H1 (cell line): Measurements from ENCODE around the gene SPATA31C2. TPM values are rescaled to one million over a fixed set of nuclear protein-coding genes. Genes with fewer than 3 reads are reported as not detected.

Experiments
- CTCF ChIA-PET: fragments of 300-600 bp; sonication (Branson Sonifier 250); formaldehyde crosslinking; loops from one replicate; lab custom pipeline; 2021; ENCODE audit not compliant: partially characterized antibody; lab: Charles Lee
- POLR2A ChIA-PET: fragments of 300-600 bp; sonication (Branson Sonifier 250); formaldehyde crosslinking; loops from one replicate; lab custom pipeline; 2021; ENCODE audit warnings: inconsistent platforms; ENCODE audit not compliant: partially characterized antibody; lab: Charles Lee
- DNase-seq, 2 experiments: peaks; one replicate each; pipeline versions ENCODE4 v3.0.0 to v3.0.0-alpha.2; 2010 to 2022; ENCODE audit warnings: low spot score in 2 of 2, low read depth in 1 of 2, mixed read lengths in 1 of 2
- FAIRE-seq: peaks from 2 replicates; lab custom pipeline; 2011; peaks lifted over from hg19 to GRCh38; lab: Jason Lieb, UNC
- H2AFZ ChIP-seq: 2 replicates; pipeline ENCODE4 v1.8.1; 2012; ENCODE audit warnings: low read length, inconsistent platforms
- H2AK5ac ChIP-seq: 2 replicates; pipeline ENCODE4 v1.6.1; 2013; ENCODE audit warnings: low read depth, low read length
- H2BK120ac ChIP-seq: replicated peaks from 2 replicates; pipeline ENCODE3; 2013; ENCODE audit warnings: low read depth, low read length, inconsistent platforms
- H2BK12ac ChIP-seq: 2 replicates; pipeline ENCODE4 v1.6.1; 2013; ENCODE audit warnings: low read depth, low read length
- H2BK15ac ChIP-seq: 2 replicates; pipeline ENCODE4 v1.6.1; 2013; ENCODE audit warnings: low read length
- H2BK20ac ChIP-seq: 2 replicates; pipeline ENCODE4 v1.6.1; 2013; ENCODE audit warnings: low read length
- H2BK5ac ChIP-seq: 2 replicates; pipeline ENCODE4 v1.6.1; 2013; ENCODE audit warnings: low read depth, low read length
- H3K14ac ChIP-seq: 2 replicates; pipeline ENCODE4 v1.6.1; 2013; ENCODE audit warnings: inconsistent platforms; ENCODE audit not compliant: insufficient read length
- H3K18ac ChIP-seq: 2 replicates; pipeline ENCODE4 v1.6.1; 2013; ENCODE audit warnings: low read length; ENCODE audit errors: extremely low read depth
- H3K23ac ChIP-seq: 2 replicates; pipeline ENCODE4 v1.6.1; 2013; ENCODE audit warnings: inconsistent platforms; ENCODE audit not compliant: insufficient read length
- H3K23me2 ChIP-seq: 2 replicates; pipeline ENCODE4 v1.6.1; 2013; ENCODE audit warnings: low read depth, low read length
- H3K27ac ChIP-seq: 2 replicates; pipeline ENCODE4 v1.6.1; 2011; ENCODE audit warnings: low read depth, low read length, inconsistent platforms
- H3K27me3 ChIP-seq, 4 experiments: replicated peaks in 1 of 4; 1 replicate in 1 of 4; 2 replicates in 3 of 4; pipeline versions ENCODE4 v1.6.1 to v1.8.1; 2011 to 2013; ENCODE audit warnings: low read length in 3 of 4, mild to moderate bottlenecking in 3 of 4, inconsistent platforms in 2 of 4, mixed read lengths in 2 of 4, moderate library complexity in 1 of 4; ENCODE audit not compliant: control insufficient read depth in 3 of 4, insufficient read depth in 3 of 4; ENCODE audit errors: extremely low read depth in 1 of 4
- H3K36me3 ChIP-seq, 4 experiments: 2 replicates each; pipeline versions ENCODE4 v1.6.1 to v1.8.1; 2011 to 2013; ENCODE audit warnings: mild to moderate bottlenecking in 4 of 4, low read length in 3 of 4, moderate library complexity in 2 of 4, control low read depth in 1 of 4, inconsistent platforms in 1 of 4; ENCODE audit not compliant: insufficient read depth in 4 of 4, control insufficient read depth in 2 of 4
- H3K4ac ChIP-seq: replicated peaks from 2 replicates; pipeline ENCODE3; 2013; ENCODE audit warnings: low read length, low read depth, mixed read lengths, inconsistent platforms; ENCODE audit not compliant: insufficient read length
- H3K4me1 ChIP-seq, 4 experiments: replicated peaks in 1 of 4; 1 replicate in 1 of 4; 2 replicates in 3 of 4; pipeline versions ENCODE4 v1.6.1 to v1.8.1; 2011 to 2013; ENCODE audit warnings: low read length in 3 of 4, inconsistent platforms in 2 of 4, mixed read lengths in 1 of 4; ENCODE audit not compliant: insufficient read depth in 4 of 4, control insufficient read depth in 3 of 4
- H3K4me2 ChIP-seq, 2 experiments: 2 replicates each; pipeline versions ENCODE4 v1.6.1 to v1.8.1; 2011 to 2013; ENCODE audit warnings: low read depth in 2 of 2, low read length in 2 of 2, control low read depth in 1 of 2, inconsistent platforms in 1 of 2, mild to moderate bottlenecking in 1 of 2; ENCODE audit not compliant: insufficient read depth in 1 of 2
- H3K4me3 ChIP-seq, 4 experiments: fragments of 200-600, 300-600 bp in 1 of 4; sonication (generic), shearing (Covaris generic), sonication (Bioruptor Twin) in 1 of 4; 2 replicates each; pipeline versions ENCODE4 v1.5.1 to v1.8.1; 2011 to 2016; ENCODE audit warnings: low read length in 4 of 4, low read depth in 3 of 4, control low read depth in 2 of 4, inconsistent platforms in 2 of 4, mild to moderate bottlenecking in 2 of 4, mixed read lengths in 1 of 4, moderate library complexity in 1 of 4; ENCODE audit not compliant: insufficient read depth in 2 of 4; ENCODE audit errors: extremely low read depth in 1 of 4
- H3K56ac ChIP-seq: replicated peaks from 2 replicates; pipeline ENCODE3; 2013; ENCODE audit warnings: low read depth, mild to moderate bottlenecking, mixed read lengths, low read length, inconsistent platforms; ENCODE audit not compliant: insufficient read length
- H3K79me1 ChIP-seq: 2 replicates; pipeline ENCODE4 v1.6.1; 2013; ENCODE audit warnings: low read depth, low read length, control low read depth
- H3K79me2 ChIP-seq, 2 experiments: 2 replicates each; pipeline versions ENCODE4 v1.6.1 to v1.8.1; 2012 to 2013; ENCODE audit warnings: low read length in 2 of 2, mild to moderate bottlenecking in 2 of 2, inconsistent platforms in 1 of 2; ENCODE audit not compliant: insufficient read depth in 2 of 2, control insufficient read depth in 1 of 2
- H3K9ac ChIP-seq, 4 experiments: replicated peaks in 1 of 4; 1 replicate in 1 of 4; 2 replicates in 3 of 4; pipeline versions ENCODE4 v1.6.1 to v1.8.1; 2011 to 2013; ENCODE audit warnings: low read depth in 3 of 4, low read length in 3 of 4, control low read depth in 2 of 4, mild to moderate bottlenecking in 2 of 4, moderate library complexity in 2 of 4, inconsistent platforms in 1 of 4; ENCODE audit errors: extremely low read depth in 1 of 4
- H3K9me3 ChIP-seq, 2 experiments: 2 replicates each; pipeline versions ENCODE4 v1.6.1 to v1.8.1; 2012 to 2013; ENCODE audit warnings: mild to moderate bottlenecking in 2 of 2, moderate library complexity in 2 of 2, control low read depth in 1 of 2, inconsistent platforms in 1 of 2, low read depth in 1 of 2, low read length in 1 of 2, mixed read lengths in 1 of 2; ENCODE audit not compliant: insufficient read depth in 2 of 2
- H4K20me1 ChIP-seq, 2 experiments: replicated peaks in 1 of 2; 2 replicates each; pipeline versions ENCODE3 to v1.8.1; 2011 to 2013; ENCODE audit warnings: inconsistent platforms in 2 of 2, low read length in 2 of 2, mild to moderate bottlenecking in 1 of 2; ENCODE audit not compliant: insufficient read depth in 2 of 2, control insufficient read depth in 1 of 2
- H4K5ac ChIP-seq: 2 replicates; pipeline ENCODE4 v1.6.1; 2013; ENCODE audit warnings: low read length, low read depth, mixed read lengths, inconsistent platforms; ENCODE audit not compliant: insufficient read length
- H4K8ac ChIP-seq: 2 replicates; pipeline ENCODE4 v1.8.0; 2013; ENCODE audit warnings: mild to moderate bottlenecking, moderate library complexity, low read length, inconsistent platforms; ENCODE audit not compliant: insufficient read depth; ENCODE audit errors: extremely low read depth
- H4K91ac ChIP-seq: replicated peaks from 2 replicates; pipeline ENCODE3; 2013; ENCODE audit warnings: low read length, mixed read lengths, inconsistent platforms; ENCODE audit not compliant: insufficient read length
- CHD2 ChIP-seq: IDR thresholded peaks from 2 replicates; pipeline ENCODE4 v1.6.1; 2012; ENCODE audit warnings: low read length, improper control_type of control experiment
- RFX5 ChIP-seq: IDR thresholded peaks from 2 replicates; pipeline ENCODE4 v1.6.1; 2011; ENCODE audit warnings: low read depth, low read length, improper control_type of control experiment, borderline replicate concordance
- WGBS, 2 experiments: shearing (Covaris generic) in 1 of 2; methylation state at CpG; one replicate each; pipeline versions ENCODE4 v1.1.6 to v1.1.7; 2013 to 2015; ENCODE audit warnings: low lambda C conversion rate in 2 of 2, mixed read lengths in 2 of 2, inconsistent platforms in 1 of 2, low coverage in 1 of 2, missing lambda C conversion rate in 1 of 2; ENCODE audit not compliant: insufficient replicate concordance in 2 of 2, insufficient coverage in 1 of 2, insufficient read length in 1 of 2; ENCODE audit errors: extremely low coverage in 1 of 2, missing lambda C conversion rate in 1 of 2; 5-methylcytosine and 5-hydroxymethylcytosine counted together
- polyA plus RNA-seq, 7 experiments: library from polyadenylated mRNA; depleted of rRNA in 3 of 7; stranded (reverse) in 5 of 7; unstranded in 2 of 7; fragments of >200 nt in 5 of 7; fragments of 200-250 nt in 2 of 7; gene quantifications; 1 replicate in 5 of 7; 2 replicates in 1 of 7; 4 replicates in 1 of 7; pipeline versions ENCODE4 v1.2.1 to v1.2.3, GENCODE V29; 2011 to 2013; ENCODE audit warnings: missing spikeins in 2 of 7, mixed read lengths in 2 of 7
- total RNA-seq: library from RNA; stranded (reverse); fragmentation: NEBNext Ultra II Directional; extraction: Animal tissue kit (Norgen Biotek cat#: 25700); gene quantifications from 2 replicates; pipeline ENCODE4 v1.2.1, GENCODE V29; 2021

Gene SPATA31C2
- total and polyA plus RNA-seq, 2 of the 8 experiments (the other 6 are each of a cell fraction or from before 2014, with no cell fraction given): 0.17 to 0.20 TPM

GRCh38 chr9:88168564-88168963 lies 30.3 kb upstream of the SPATA31C2 start:
- Histone ChIP-seq H2BK15ac (no peak overlapping the region), H3K23ac (no peak overlapping the region), H3K36me3 (no peaks in the 10 kb centered on the region), H3K9me3 (no peaks in the 10 kb centered on the region), H3K4me3 (no peak overlapping the region), H3K79me1 (no peaks in the 10 kb centered on the region), H3K18ac (no peak overlapping the region), H3K27ac (no peak overlapping the region), H2BK5ac (no peak overlapping the region), H3K27me3 (no peaks in the 10 kb centered on the region), H3K4ac (no peak overlapping the region), H3K4me2 (no peak overlapping the region), H2AK5ac (no peak overlapping the region), H4K5ac (no peak overlapping the region)
- ChIA-PET POLR2A (interaction anchor here (0.7 kb wide), 1 partner anchor 14 kb away, joined by 3 read pairs; no protein-coding TSS in a partner anchor), CTCF (no interaction called here)
- 93% methylated on average over 2 of the region's 3 CpGs; no CpG with 5 or more reads in 1 of the 2 experiments for WGBS, 2 experiments
- no peak for FAIRE-seq
- TF ChIP-seq RFX5 (no peak), CHD2 (no peak)
- TF ChIP-seq, all 59 proteins: peak for 0
- DNase-seq: no peak
- Histone ChIP-seq H4K20me1 (no peaks in the 10 kb centered on the region), H3K79me2 (no peaks in the 10 kb centered on the region), H4K91ac (no peak overlapping the region), H2BK120ac (no peak overlapping the region), H2AFZ (no peak overlapping the region), H3K23me2 (no peaks in the 10 kb centered on the region), H3K14ac (no peak overlapping the region), H3K56ac (no peak overlapping the region), H3K9ac (no peak overlapping the region), H3K4me1 (no peaks in the 10 kb centered on the region), H4K8ac (no peak overlapping the region), H2BK20ac (no peak overlapping the region), H2BK12ac (no peak overlapping the region)
